ENCODE measurements around the gene MAN2C1.

DNA sequence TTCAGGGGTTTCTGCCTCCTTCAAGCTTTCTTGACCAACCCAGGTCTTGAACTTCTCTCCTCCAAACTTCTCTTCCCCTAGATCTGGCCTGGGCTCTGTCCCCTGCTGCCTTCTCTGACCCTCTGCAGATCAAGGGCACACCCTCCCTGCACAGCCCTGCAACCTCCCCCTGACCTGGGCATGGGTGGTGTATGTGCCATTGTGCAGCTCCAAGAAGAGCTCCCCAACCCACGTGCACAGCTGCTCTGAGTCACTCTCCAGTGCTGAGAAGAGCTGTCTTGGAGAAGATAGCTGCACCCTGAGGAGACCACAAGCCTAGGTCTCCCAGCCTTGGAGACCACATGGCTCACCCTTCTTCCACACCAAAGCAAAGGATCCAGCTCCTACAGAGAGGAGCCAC is 8.0 kb downstream of the MAN2C1 start:
- TF ChIP-seq, protein P1, sequence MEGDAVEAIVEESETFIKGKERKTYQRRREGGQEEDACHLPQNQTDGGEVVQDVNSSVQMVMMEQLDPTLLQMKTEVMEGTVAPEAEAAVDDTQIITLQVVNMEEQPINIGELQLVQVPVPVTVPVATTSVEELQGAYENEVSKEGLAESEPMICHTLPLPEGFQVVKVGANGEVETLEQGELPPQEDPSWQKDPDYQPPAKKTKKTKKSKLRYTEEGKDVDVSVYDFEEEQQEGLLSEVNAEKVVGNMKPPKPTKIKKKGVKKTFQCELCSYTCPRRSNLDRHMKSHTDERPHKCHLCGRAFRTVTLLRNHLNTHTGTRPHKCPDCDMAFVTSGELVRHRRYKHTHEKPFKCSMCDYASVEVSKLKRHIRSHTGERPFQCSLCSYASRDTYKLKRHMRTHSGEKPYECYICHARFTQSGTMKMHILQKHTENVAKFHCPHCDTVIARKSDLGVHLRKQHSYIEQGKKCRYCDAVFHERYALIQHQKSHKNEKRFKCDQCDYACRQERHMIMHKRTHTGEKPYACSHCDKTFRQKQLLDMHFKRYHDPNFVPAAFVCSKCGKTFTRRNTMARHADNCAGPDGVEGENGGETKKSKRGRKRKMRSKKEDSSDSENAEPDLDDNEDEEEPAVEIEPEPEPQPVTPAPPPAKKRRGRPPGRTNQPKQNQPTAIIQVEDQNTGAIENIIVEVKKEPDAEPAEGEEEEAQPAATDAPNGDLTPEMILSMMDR (IDR thresholded peaks at IDR 0.05; ENCODE audit: poor library complexity), result no peak
- TF ChIP-seq EZH2phosphoT487 (IDR thresholded peaks at IDR 0.05; ENCODE audit: low read depth, severe bottlenecking, unreplicated experiment), result no peak
- no peak for TF ChIP-seq EZH2 (IDR thresholded peaks at IDR 0.05; ENCODE audit: borderline replicate concordance)
